HEK293T (cell line): Measurements from ENCODE around the gene CLDN24.

Source experiments
- CTCF ChIA-PET: fragments of 350-600 bp; formaldehyde crosslinking; extraction: SDS; loops from one replicate; lab custom pipeline; 2021; ENCODE audit warnings: antibody characterized with exemption, inconsistent platforms; lab: Yijun Ruan, JAX
- POLR2A ChIA-PET: fragments of 350-600 bp; formaldehyde crosslinking; extraction: SDS; loops from one replicate; lab custom pipeline; 2020; ENCODE audit warnings: antibody characterized with exemption, inconsistent platforms; lab: Yijun Ruan, JAX
- DNase-seq: peaks from one replicate; pipeline ENCODE4 v3.0.0; 2012; ENCODE audit warnings: mixed read lengths; ENCODE audit errors: extremely low spot score
- ARNT ChIP-seq: fragments of 450-650 bp; IDR thresholded peaks from 2 replicates; pipeline ENCODE4 v1.6.1; 2017; ENCODE audit warnings: mild to moderate bottlenecking
- BHLHE40 ChIP-seq: fragments of 450-650 bp; IDR thresholded peaks from 2 replicates; pipeline ENCODE4 v1.6.1; 2016; ENCODE audit warnings: mild to moderate bottlenecking, moderate library complexity, borderline replicate concordance
- CTBP1 ChIP-seq: fragments of 450-650 bp; IDR thresholded peaks from 2 replicates; pipeline ENCODE4 v1.6.1; 2016; ENCODE audit warnings: borderline replicate concordance
- ELF4 ChIP-seq: fragments of 450-650 bp; IDR thresholded peaks from 2 replicates; pipeline ENCODE4 v1.6.1; 2017; ENCODE audit warnings: antibody characterized with exemption
- FOXA1 ChIP-seq: fragments of 450-650 bp; IDR thresholded peaks from 2 replicates; pipeline ENCODE4 v1.6.1; 2016; ENCODE audit warnings: mild to moderate bottlenecking
- FOXK2 ChIP-seq: fragments of 450-650 bp; IDR thresholded peaks from 2 replicates; pipeline ENCODE4 v1.6.1; 2016; ENCODE audit warnings: mild to moderate bottlenecking
- FOXM1 ChIP-seq: fragments of 450-650 bp; IDR thresholded peaks from 2 replicates; pipeline ENCODE4 v1.6.1; 2017; ENCODE audit warnings: mild to moderate bottlenecking, borderline replicate concordance
- HDGF ChIP-seq: fragments of 450-650 bp; IDR thresholded peaks from 2 replicates; pipeline ENCODE4 v1.6.1; 2017; ENCODE audit warnings: antibody characterized with exemption, borderline replicate concordance
- L3MBTL2 ChIP-seq: fragments of 450-650 bp; conservative IDR thresholded peaks from 2 replicates; pipeline ENCODE4 v1.6.1; 2016; ENCODE audit warnings: mild to moderate bottlenecking
- LEF1 ChIP-seq: fragments of 450-650 bp; IDR thresholded peaks from 2 replicates; pipeline ENCODE4 v1.6.1; 2017; ENCODE audit warnings: mild to moderate bottlenecking, borderline replicate concordance
- NFRKB ChIP-seq: fragments of 450-650 bp; IDR thresholded peaks from 2 replicates; pipeline ENCODE4 v1.6.1; 2016; ENCODE audit warnings: mild to moderate bottlenecking, moderate library complexity
- SP1 ChIP-seq: fragments of 450-650 bp; IDR thresholded peaks from 2 replicates; pipeline ENCODE4 v1.6.1; 2017
- SUZ12 ChIP-seq: fragments of 450-650 bp; IDR thresholded peaks from 2 replicates; pipeline ENCODE4 v1.6.1; 2016; ENCODE audit warnings: mild to moderate bottlenecking
- TARDBP ChIP-seq: fragments of 450-650 bp; IDR thresholded peaks from 2 replicates; pipeline ENCODE4 v1.6.1; 2016
- ZNF384 ChIP-seq: fragments of 450-650 bp; IDR thresholded peaks from 2 replicates; pipeline ENCODE4 v1.6.1; 2016
- TF ChIP-seq, protein P1 (sequence below): fragments of 450-650 bp; IDR thresholded peaks from 2 replicates; pipeline ENCODE4 v1.6.1; 2016

CLDN24 gene

DNA sequence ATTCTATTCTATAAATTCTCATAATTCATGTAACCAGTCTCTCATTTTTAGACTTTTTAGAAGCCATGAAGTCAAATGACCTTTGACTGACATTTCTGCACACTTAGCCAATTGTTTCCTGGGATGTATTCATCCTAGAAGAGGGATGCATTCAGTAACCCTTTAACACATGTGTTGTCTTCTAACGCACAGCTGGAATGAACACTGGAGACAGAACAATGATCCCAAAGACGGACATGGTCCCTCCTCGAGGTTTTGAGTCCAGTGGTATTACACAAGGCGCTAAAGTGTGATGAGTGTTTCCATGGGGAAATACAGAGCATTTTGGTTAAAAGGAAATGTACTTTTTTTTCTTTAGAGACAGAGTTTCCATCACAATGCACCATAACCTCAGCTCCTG lies 39.8 kb upstream of the CLDN24 start:
- TF ChIP-seq L3MBTL2 = no peak
- TF ChIP-seq TARDBP = no peak
- no peak for TF ChIP-seq FOXK2
- no peak for TF ChIP-seq ZNF384
- no peak for TF ChIP-seq CTBP1
- no peak for TF ChIP-seq NFRKB
- no peak for TF ChIP-seq FOXA1
- no peak for TF ChIP-seq HDGF
- no peak for TF ChIP-seq FOXM1
- no peak for TF ChIP-seq BHLHE40
- no peak for TF ChIP-seq LEF1
- no peak for TF ChIP-seq ARNT
- TF ChIP-seq ELF4 = no peak
- TF ChIP-seq SUZ12 = no peak
- no peak for DNase-seq
- CTCF ChIA-PET = no interaction called here
- POLR2A ChIA-PET = no interaction called here

DNA sequence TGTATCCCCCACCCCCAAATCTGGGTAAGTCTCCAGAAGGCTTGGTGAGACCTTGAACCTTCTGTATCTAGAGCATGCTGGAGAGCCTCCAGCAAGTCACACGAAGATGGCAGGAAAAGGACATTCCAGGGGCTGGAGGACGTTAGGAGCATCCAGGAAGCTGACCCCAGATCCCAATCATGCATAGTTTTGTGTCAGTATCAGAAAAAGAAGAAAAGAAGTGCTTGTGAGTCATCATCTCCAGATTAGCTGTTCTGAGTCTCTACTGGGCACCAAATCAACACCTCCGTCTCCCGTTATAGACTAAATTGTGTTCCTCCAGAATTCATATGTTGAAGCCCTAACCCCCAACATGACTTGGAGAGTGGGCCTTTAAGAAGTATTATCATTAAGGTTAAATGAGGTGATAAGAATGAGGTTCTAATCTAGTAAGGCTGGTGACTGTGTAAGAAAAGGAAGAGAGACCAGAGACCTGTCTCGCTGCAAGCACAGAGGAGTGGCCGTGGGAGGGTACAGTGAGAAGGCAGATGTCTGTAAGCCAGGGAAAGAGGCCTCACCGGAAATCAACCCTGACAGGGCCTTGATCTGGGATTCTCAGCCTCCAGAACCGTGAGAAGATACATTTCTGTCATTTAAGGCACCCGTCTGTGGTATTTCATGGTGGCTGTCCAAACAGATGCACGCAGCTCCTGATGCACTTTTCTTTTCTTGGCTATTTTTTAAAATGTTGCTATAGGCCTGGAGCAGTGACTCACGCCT lies 38.1 kb upstream of the CLDN24 start:
- DNase-seq = no peak
- ChIA-PET CTCF (no interaction called here), POLR2A (no interaction called here)
- TF ChIP-seq BHLHE40 (no peak), SUZ12 (no peak), CTBP1 (no peak), LEF1 (no peak), HDGF (no peak), NFRKB (no peak), ZNF384 (no peak), TARDBP (no peak), FOXM1 (no peak)
- TF ChIP-seq, protein P1, sequence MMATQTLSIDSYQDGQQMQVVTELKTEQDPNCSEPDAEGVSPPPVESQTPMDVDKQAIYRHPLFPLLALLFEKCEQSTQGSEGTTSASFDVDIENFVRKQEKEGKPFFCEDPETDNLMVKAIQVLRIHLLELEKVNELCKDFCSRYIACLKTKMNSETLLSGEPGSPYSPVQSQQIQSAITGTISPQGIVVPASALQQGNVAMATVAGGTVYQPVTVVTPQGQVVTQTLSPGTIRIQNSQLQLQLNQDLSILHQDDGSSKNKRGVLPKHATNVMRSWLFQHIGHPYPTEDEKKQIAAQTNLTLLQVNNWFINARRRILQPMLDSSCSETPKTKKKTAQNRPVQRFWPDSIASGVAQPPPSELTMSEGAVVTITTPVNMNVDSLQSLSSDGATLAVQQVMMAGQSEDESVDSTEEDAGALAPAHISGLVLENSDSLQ = no peak

DNA sequence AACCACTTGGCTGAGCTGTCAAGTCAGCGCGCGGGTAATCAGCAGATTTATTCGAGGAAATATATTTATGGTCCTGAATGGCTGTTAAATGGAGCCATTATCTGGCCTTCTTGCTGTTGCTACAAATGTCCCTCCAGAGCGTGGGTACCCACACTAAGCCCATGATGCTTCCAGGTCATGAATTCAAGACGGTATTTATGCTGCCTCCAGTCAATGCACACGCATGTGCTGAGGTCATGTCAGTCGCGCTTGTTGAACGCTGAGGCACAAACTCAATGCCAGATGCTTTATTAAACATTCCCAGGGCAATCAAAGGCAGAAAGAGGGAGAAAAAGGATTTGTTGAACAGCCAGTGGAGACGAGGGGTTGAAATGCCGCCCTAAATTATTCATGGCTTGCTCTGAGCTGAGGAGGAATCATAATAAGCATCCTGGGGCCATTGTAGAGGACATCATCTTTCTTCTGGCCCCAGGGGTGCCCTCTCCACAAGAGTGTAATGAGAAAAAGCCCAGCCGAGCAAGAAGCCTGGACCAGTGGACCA lies 36.1 kb upstream of the CLDN24 start:
- CTCF ChIA-PET = no interaction called here
- TF ChIP-seq SUZ12 (no peak), ELF4 (no peak), SP1 (no peak), CTBP1 (no peak), ZNF384 (no peak), FOXA1 (no peak), L3MBTL2 (no peak), ARNT (no peak), HDGF (no peak), LEF1 (no peak), FOXM1 (no peak)
- no peak for DNase-seq
- POLR2A ChIA-PET = no interaction called here

DNA sequence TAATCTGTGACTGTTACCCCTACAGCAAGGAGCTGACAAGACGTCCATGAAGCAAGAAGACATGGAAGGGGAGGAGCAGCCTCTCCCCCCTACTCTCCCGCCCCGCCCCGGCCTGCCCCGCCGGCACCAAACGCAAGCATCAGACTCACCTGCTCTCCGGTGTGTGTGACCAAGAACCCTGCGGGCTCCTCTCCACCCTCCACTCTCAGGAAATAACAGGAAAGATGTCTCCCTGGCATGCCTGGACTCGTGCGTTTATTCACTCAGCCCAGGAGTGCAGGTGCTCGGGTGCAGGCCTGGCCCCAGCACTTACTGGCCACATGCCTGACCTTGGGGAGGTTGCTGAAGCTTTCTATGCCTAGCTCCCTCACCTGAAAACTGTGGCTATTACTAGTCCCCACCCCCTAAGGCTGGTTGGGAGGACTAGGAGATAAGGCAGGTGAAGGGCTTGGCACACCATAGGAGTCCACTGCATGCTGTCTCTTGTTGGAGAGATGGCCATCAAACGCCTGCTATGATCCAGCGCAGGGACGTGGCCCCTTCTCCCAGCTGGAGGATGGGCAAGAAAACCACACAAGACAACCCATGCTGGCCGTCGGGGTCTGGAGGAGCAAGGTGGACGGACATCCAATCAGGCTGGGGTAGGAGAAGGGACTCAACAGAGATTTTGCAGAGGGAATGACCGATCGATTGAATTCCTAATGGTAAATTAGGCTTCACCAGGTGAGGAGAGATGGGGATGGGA lies 34.9 kb upstream of the CLDN24 start:
- POLR2A ChIA-PET = no interaction called here
- no peak for TF ChIP-seq ZNF384
- TF ChIP-seq LEF1 = no peak
- no peak for TF ChIP-seq FOXK2
- no peak for TF ChIP-seq SP1
- no peak for TF ChIP-seq ELF4
- TF ChIP-seq HDGF = no peak
- no peak for TF ChIP-seq FOXM1
- no peak for TF ChIP-seq SUZ12
- TF ChIP-seq, protein P1 = no peak
- TF ChIP-seq FOXA1 = no peak
- no peak for TF ChIP-seq ARNT
- TF ChIP-seq NFRKB = no peak
- TF ChIP-seq L3MBTL2 = no peak
- TF ChIP-seq TARDBP = no peak
- no peak for TF ChIP-seq BHLHE40
- CTCF ChIA-PET = no interaction called here
- DNase-seq = no peak

DNA sequence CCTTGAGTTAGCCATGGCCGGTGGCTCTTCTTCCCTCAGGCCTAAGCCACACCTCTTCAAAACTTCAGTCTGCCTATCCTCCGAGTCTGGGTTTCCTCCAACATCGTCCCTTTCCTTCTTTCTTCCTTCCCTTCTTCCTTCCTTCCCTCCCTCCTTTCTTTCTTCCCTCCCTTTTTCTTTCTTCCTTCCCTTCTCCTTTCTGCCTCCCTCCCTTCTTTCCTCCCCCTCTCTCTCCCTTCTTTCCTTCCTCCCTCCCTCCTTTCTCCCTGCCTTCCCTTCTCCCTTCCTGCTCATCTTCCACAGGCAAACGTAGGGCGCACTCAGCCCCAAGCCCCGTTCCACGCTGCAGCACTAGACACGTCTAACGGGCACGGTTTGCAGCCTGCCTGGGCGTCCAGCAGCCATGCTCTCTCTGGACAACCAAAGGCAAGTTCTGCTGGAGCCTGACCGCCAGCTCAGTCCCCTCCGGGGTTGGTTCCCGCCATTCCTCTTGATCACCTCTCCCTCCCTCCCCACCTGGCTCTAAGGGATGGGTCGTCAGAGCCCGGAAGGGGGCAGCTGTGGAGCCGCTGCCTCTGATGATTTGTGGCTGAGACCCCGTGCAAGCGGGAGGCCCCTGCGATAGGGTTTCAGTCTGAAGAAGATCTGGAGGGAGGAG lies 34.1 kb upstream of the CLDN24 start:
- ChIA-PET CTCF (no interaction called here), POLR2A (no interaction called here)
- no peak for DNase-seq
- TF ChIP-seq SUZ12 (no peak), HDGF (no peak), FOXK2 (no peak), NFRKB (no peak), ZNF384 (no peak), CTBP1 (no peak), FOXA1 (no peak), ARNT (no peak), L3MBTL2 (no peak)
- TF ChIP-seq, protein P1 = no peak

DNA sequence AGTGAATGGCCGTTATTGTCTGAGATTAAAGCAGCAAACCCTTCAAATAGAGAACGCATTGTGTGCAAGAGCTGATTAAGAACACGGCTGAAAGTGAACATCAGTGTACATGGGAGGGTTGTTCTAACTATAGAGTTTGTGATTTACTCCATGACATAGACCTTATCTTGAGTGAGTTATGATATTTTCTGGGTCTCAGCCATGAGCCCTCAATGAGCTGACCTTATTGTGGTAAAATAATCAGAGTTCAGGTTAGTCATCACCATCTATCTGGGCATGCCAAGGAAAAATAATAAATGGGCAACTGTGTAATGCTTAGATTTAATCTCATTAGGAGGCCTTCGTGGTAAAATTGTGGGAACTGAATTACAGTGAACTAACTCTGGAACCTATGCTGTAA lies 33.2 kb upstream of the CLDN24 start:
- DNase-seq = no peak
- CTCF ChIA-PET = interaction anchor here (0.6 to 1.1 kb wide), 3 partner anchors 46 to 210 kb away, joined by 3 to 4 read pairs (median 3); no protein-coding TSS in a partner anchor
- POLR2A ChIA-PET = no interaction called here
- TF ChIP-seq BHLHE40 = no peak
- TF ChIP-seq LEF1 = no peak
- TF ChIP-seq FOXA1 = no peak
- TF ChIP-seq ELF4 = no peak
- no peak for TF ChIP-seq FOXK2
- TF ChIP-seq SP1 = no peak
- TF ChIP-seq ZNF384 = no peak
- no peak for TF ChIP-seq ARNT
